DND-41 (cell line): Measurements from ENCODE around the gene SYCP2.

ENCODE experiments used
- EZH2 ChIP-seq: IDR thresholded peaks from 3 replicates; pipeline ENCODE4 v1.6.1; 2012; ENCODE audit warnings: borderline replicate concordance, low read depth, mild to moderate bottlenecking, moderate library complexity, low read length, inconsistent platforms; ENCODE audit not compliant: severe bottlenecking
- TF ChIP-seq, protein P1 (sequence below): IDR thresholded peaks from 2 replicates; pipeline ENCODE4 v1.5.1; 2012; ENCODE audit warnings: borderline replicate concordance, low read length, moderate library complexity, mild to moderate bottlenecking; ENCODE audit not compliant: poor library complexity, severe bottlenecking; ENCODE audit errors: extremely low read depth

DNA sequence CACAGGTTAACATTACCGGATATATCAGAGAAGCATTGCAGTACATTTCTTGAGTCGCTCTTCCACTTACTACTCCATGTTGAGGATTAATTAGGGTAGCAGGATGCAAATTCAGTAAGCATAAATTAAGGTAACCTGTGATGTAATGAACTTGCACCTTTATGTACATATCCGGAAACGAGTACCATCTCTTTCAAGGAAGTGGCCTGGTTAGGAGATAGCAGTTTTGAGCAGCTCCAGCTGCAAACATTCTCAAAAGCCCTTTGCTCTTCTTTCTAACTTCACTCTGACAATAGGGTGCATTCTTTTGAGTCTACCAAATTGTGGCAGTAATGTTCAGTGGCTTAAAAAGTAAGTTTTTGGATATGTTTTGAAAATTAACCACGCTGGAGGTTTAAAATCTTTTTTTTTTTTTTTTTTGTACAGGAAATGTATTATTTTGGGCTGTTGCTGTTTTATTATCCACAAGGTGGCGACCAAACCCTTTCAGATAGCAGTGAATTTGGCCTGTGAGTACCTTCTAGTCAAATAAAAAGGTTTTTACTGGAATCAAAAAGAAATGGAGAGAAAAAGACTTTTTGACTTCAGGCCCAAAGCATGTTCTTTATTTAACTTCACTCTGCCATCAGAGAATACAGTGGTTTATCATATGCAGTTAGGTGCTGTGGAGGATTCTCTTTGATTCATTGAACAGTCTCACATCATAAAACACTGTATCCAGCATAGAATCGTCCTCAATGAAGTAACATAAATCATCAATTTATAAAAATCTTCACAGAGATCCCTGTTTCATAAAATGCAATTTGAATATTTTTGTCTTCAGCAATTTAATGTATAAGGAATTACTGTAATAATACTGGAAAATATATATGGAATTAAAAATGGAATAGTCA, 15.6 kb upstream of the SYCP2 start:
- TF ChIP-seq, protein P1, sequence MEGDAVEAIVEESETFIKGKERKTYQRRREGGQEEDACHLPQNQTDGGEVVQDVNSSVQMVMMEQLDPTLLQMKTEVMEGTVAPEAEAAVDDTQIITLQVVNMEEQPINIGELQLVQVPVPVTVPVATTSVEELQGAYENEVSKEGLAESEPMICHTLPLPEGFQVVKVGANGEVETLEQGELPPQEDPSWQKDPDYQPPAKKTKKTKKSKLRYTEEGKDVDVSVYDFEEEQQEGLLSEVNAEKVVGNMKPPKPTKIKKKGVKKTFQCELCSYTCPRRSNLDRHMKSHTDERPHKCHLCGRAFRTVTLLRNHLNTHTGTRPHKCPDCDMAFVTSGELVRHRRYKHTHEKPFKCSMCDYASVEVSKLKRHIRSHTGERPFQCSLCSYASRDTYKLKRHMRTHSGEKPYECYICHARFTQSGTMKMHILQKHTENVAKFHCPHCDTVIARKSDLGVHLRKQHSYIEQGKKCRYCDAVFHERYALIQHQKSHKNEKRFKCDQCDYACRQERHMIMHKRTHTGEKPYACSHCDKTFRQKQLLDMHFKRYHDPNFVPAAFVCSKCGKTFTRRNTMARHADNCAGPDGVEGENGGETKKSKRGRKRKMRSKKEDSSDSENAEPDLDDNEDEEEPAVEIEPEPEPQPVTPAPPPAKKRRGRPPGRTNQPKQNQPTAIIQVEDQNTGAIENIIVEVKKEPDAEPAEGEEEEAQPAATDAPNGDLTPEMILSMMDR = peak; percentile 85
- no peak for TF ChIP-seq EZH2
